Posterior vena cava (tissue), 2 donors: ENCODE measurements around the gene MYB. TPM values are rescaled to one million over a fixed set of nuclear protein-coding genes. Genes with fewer than 3 reads are reported as not detected.
"Not testable (repeated sequence)": the region's sequence is repeated elsewhere in the genome, so short reads cannot be mapped to it uniquely, and the experiment has no call there.

Experiments
- DNase-seq: peaks from one replicate; pipeline ENCODE4 v3.0.0-alpha.2; 2020; ENCODE audit warnings: low spot score
- intact Hi-C, 2 donors: fragments of 100-400 bp; cut with DNase I; formaldehyde crosslinking; loops; one replicate each; pipeline versions ENCODE4 v1.14.1 to v1.14.2; 2022 to 2023
- total RNA-seq, 2 donors: library from RNA; stranded (reverse); fragmentation: NEBNext Ultra II Directional; extraction: Animal tissue kit (Norgen Biotek cat#: 25700); gene quantifications; one replicate each; pipeline ENCODE4 v1.2.1, GENCODE V29; 2021
- donor health status: DM: yes; HTN: yes; CAD: no.
- donor health status: DM: yes; HTN: yes; CAD: no.

Gene MYB
- total RNA-seq, 2 donors from 2014 or later = 0.23 to 0.29 TPM

- no peak for DNase-seq
- intact Hi-C loops = no loop called here
Observed at GRCh38 chr6:135161411-135162395, 19.4 kb upstream of the MYB start.

DNA sequence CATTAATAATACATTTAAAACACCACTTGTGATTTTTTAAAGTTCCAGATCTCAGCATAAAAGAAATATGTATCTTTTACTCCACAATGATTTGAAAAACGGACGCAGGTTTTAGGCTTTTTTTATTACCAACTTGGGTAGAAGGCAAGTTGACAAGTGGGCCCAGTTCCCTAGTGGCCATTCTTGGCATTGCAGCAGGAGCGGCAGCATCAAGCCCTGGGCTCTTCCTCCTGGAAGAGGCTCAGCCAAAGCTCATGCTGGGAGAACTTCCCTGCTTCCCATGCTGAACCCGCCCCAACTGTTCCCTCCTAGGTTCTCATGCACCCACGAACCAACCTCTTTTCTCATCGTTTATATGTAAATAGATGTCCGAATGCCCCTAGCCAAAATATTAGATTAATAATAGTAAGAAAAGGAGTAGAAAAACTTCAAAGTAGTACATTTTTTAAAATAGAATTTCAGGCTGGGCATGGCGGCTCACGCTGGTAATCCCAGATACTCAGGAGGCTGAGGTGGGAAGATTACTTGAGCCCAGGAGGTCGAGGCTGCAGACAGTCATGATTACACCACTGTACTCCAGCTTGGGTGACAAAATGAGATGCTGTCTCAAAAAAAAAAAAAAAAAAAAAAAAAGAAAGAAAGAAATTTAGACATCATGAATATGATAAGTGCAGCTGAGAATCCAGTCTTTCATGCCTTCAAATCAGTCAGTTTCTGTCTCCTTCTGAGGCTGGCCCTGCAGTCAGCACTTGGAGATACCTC lies 18.2 kb upstream of the MYB start:
- no peak for DNase-seq
- intact Hi-C loops = no loop called here

DNA sequence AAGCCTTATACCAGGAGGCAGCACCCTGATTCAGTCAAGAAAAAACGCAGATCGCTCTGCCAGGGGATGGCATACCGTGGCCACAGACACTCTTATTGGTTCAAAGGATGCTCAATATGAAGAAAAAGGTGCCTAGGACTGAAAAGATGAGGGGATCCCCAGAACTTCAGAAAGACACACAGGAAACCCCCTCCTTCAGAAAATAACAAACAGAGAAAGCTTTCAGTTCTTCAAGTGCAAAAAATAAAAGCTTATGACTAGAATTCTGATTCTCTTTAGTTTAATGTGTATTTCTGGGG lies 17.7 kb upstream of the MYB start:
- intact Hi-C loops = no loop called here
- no peak for DNase-seq

DNA sequence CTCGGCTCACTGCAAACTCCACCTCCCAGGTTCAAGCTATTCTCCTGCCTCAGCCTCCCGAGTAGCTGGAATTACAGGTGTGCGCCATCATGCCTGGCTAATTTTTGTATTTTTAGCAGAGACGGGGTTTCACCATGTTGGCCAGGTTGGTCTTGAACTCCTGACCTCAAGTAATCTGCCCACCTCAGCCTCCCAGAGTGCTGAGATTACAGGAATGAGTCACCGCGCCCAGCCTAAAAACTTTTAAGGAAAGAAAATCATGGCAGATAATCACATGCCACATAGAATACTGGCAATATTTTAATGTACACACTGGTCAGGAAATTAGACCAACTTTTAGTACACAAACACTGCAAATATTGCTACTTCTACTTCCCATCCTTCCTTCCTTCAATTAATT lies 16.7 kb upstream of the MYB start:
- DNase-seq, intact Hi-C loops: not testable (repeated sequence)

GRCh38 chr6:135165031-135165430 lies 16.1 kb upstream of the MYB start:
- intact Hi-C loops = no loop called here
- DNase-seq = no peak

DNA sequence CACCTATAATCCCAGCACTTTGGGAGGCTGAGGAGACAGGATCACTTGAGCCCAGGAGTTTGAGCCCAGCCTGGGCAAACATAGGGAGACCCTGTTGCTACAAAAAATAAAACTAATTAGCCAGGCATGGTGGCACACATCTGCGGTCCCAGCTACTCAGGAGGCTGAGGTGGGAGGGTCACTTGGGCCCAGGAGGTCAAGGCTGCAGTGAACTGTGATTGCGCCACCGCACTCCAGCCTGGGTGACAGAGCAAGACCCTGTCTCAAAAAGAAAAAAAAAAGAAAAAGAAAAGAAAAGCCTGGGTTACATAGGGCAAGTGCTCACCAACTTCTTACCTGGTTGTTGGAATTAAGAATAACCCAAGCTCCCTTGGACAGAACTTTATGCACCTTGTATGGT lies 14.6 kb upstream of the MYB start:
- intact Hi-C loops = no loop called here
- no peak for DNase-seq

DNA sequence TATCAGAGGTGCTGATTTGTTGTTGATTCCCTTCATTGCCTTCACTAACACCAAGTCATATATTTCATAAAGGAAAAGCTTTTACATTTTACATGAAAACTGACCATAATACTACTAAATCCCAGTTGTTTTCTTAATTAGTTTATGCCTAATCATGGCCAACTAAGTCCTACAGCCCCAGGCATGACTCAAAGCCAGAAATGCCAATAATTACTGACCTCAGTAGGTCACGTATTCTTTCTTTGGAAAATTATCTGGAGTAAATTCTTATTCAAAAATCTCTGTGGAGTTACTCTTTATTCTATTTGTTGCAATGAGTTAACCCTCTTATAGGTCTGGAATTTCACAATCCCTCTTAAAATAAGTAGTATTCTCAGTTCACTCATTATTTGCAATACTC lies 13.5 kb upstream of the MYB start:
- intact Hi-C loops = no loop called here

GRCh38 chr6:135168766-135169165 lies 12.3 kb upstream of the MYB start:
- intact Hi-C loops = no loop called here
- no peak for DNase-seq

More for the DNA sequence above, 13.5 kb upstream of the MYB start:
- no peak for DNase-seq

DNA sequence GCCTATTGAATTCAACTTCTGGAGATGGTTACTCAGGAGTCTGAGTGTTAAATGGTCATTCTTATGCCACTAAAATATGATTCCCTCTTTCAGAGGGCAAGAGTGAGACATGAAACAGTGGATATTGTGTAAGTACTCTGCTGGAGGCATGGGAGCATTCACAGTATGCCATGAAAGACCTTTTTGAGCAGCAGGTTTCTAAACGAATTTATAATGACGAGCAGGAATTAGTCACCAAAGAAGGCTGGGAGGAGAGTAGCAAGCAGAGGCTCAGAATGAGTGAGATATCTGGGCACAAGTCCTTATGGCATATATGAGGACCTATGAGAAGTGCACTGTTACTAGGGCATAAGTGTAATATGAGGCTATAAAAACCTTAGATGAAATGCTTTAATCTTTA lies 10.9 kb upstream of the MYB start:
- DNase-seq = no peak
- intact Hi-C loops = no loop called here

GRCh38 chr6:135170849-135171248 lies 10.3 kb upstream of the MYB start:
- intact Hi-C loops = no loop called here
- DNase-seq = no peak

- no peak for DNase-seq
Observed at GRCh38 chr6:135173242-135173988, 7.7 kb upstream of the MYB start.

DNA sequence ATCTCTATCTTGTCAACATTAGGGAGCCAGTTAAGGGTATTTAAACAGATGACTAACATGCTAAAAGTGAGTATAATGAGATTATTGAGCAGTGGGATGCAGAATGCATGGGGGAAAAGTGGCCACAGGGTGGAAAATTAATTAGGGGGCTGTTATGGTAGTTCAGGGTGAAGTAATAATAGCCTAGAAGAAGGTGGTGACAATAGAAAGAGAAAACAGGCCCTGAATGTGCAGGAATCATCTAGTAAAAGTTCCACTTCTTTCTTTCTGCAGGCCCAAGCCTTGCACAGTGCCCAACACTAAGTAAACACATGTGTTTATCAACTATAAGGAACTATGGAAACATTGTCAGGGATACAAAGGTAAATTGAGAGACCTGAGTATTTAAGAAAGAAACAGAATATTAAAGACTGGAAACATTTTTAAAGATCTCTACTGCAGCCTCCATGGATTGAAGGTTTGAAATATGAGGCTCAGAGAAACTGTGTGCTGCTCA lies 7.1 kb upstream of the MYB start:
- intact Hi-C loops = no loop called here
- no peak for DNase-seq

More at GRCh38 chr6:135173242-135173988, 7.7 kb upstream of the MYB start:
- intact Hi-C loops = no loop called here

DNA sequence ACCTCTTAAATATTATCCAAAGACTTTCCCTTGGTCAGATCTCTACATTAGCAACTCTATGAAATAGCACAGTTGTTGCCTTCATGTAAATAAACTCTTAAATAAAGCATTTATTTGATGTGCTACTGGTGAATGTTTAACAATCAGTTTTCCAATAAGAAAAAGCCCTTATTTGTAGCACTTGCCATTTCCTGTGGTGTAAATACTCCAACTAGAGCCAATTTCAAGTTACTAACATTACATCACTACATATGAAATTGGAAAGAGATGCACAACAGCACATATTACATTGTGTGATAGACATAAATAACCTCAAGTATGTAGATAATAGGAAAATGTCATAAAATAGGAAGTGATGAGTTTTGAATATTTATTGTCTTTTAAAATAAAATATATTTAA lies 5.0 kb upstream of the MYB start:
- intact Hi-C loops = no loop called here

DNA sequence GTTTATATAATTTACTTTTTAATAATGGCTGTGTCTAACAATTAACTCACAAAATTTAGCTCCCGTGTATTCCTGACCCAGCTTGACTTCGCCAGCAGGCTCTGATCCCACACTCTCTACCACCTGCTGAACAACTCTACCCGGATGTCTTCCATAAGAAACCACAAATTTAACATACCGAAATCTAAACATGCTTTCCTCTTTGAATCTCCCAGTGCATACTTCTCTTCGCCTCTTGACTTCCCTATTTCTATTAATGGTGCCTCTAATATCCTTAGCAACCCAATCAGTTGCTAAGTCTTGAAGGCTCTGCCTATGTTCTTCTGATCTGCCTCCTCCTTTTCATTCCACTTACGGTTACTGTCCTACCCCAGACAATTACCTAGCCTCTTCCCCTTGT lies 4.6 kb upstream of the MYB start:
- no peak for DNase-seq
- intact Hi-C loops = no loop called here

More for the DNA sequence above, 5.0 kb upstream of the MYB start:
- no peak for DNase-seq

DNA sequence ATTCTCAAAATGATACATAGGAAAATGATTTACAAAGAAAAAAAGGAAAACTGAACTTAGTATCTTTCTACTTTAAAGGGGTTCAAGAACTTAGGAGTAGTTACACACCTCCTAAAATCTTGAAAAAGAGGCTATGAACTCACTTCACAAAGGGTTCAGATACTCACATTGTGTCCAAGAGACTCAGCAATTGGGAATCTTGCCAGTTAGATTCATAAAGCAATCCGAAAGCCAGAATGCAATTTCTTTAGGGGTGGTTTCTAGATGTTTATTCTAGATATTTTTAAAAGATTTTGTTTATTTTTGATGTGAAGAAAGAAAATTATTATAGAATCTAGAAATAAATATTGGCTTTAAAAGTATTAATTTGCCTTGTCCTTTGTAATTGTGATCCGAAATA lies 1.7 kb upstream of the MYB start:
- intact Hi-C loops = no loop called here
- no peak for DNase-seq

- no peak for DNase-seq
- intact Hi-C loops = no loop called here
Observed at GRCh38 chr6:135179920-135180541, 1.1 kb upstream of the MYB start.

DNA sequence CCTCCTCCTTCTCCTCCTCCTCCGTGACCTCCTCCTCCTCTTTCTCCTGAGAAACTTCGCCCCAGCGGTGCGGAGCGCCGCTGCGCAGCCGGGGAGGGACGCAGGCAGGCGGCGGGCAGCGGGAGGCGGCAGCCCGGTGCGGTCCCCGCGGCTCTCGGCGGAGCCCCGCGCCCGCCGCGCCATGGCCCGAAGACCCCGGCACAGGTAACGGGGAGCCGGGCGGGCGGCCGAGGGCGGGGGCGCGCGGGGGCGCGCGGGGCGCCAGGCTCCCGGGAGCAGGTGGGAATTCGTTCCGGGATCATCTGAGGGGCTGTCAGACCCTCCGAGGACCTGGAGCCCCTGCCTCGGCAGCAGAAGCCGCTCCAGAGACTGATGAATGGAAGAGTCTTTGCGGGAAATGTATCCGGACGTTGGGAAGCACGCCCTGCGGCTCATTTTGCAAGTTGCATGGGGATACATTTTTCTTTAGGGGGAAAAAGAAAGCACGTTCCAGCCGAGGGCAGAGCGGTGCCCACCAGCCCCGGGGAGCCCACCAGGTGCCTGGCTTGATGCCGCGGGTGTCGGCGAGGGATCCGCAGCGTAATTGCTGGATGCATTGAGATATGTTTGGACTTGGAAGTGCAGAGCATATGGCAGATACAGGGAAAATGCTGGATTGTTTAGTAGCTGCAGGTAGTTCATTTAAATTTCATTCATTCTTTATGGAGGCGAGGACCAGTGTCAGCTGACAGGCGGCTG lies 394 bp downstream of the MYB start:
- no peak for DNase-seq
- intact Hi-C loops = no loop called here

DNA sequence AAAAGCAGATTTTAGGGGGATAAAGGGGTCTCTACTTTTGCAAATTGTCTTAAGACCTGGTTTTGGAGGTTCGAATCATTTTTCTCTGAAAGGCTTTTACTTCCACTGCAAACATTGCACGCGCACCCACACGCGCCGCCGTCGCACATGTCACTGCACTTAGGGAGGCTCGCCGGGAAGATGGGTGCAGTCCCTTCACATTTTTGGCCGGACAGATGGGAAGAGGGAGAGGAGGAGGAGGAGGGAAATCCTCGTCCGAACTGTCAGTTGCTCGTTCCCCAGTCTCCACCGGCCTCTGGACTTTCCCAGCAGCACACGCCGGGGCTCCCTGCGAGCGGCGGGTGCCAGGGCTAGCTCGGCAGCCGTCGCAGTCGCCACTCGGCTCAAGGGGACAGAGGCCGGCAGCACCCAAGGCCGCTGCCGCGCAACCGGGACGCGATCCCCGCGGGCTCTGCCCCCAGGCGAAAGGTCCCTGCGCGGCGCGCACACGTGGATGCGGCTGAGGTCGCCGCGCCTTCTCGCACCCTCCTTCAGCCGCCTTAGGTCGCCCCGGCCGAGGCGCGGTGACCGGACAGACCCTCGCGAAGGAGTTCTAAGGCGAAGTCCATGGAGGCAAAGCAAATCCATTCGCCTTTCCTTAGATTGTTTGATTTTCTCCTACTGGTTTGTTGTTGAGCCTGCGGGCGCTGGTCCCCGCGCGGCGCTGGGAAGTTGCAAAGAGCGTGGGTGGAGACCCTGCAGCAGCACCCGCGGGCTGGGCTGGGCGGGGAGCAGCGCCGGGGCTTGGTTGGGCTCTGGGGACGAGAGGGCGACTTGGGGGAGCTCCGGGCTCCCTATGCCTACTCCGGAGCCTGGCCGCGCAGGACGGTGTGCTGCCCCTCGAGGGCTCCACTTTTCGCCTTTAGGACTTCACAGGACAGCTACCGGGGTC lies 1.2 kb downstream of the MYB start:
- intact Hi-C loops = no loop called here
- DNase-seq = no peak
